ENCODE measurements around the gene NFX1. TPM values are rescaled to one million over a fixed set of nuclear protein-coding genes. Genes with fewer than 3 reads are reported as not detected.
A peak's percentile ranks its signal among the peaks of the same experiment; 100 is the strongest.

The NFX1 gene
- total and polyA plus RNA-seq, 2 donors (not counting 1 experiment from before 2014, with no cell fraction given), result 67.6 to 76.3 TPM

DNA sequence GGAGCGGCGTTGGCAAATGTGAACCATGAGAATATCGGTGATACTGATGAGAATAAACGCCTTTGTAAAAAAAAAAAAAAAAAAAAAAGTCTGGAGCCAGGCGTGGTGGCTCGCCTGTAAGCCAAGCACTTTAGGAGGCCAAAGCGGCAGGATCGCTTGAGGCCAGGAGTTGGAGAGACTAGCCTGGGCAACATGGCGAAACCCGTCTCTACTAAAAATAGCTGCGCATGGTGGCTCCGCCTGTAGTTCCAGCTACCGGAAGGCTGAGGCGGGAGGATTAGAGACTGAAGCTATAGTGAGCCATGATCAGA is 425 bp upstream of the NFX1 start:
- H3K36me3 ChIP-seq (replicated peaks in 1 of 2; ENCODE audit: control extremely low read depth in 1 of 2, control insufficient read depth in 1 of 2, extremely low read depth in 1 of 2, insufficient read depth in 2 of 2, low read length in 1 of 2), result peaks cover 3 to 31% of the 10 kb centered on the region in 2 experiments
- Mint-ChIP-seq H3K4me3 (peak overlapping the region; percentile 99), H3K4me1 (peaks cover 58% of the 10 kb centered on the region), H3K27me3 (no peaks in the 10 kb centered on the region), H3K27ac (peak overlapping the region; percentile 100), H3K9me3 (ENCODE audit: insufficient read depth) (no peaks in the 10 kb centered on the region)
- H3K79me2 ChIP-seq (ENCODE audit: control insufficient read depth, insufficient read depth, low read length), result peaks cover 44% of the 10 kb centered on the region
- H2AFZ ChIP-seq (ENCODE audit: insufficient read depth, low read depth, low read length, poor library complexity, severe bottlenecking), result peak overlapping the region; percentile 75
- no peaks in the 10 kb centered on the region for H4K20me1 ChIP-seq (ENCODE audit: control insufficient read depth, insufficient read depth, low read length, poor library complexity, severe bottlenecking)
- peak overlapping the region; percentile 91 for H3K9ac ChIP-seq (ENCODE audit: low read length)
- no peaks in the 10 kb centered on the region for H3K9me3 ChIP-seq (ENCODE audit: control extremely low read depth in 1 of 3, control insufficient read depth in 2 of 3, insufficient read depth in 1 of 3, low read length in 2 of 3)
- ATAC-seq (ENCODE audit: low read depth) (no peak), DNase-seq (no peak)
- peak overlapping the region; percentile 99 to 100 for H3K27ac ChIP-seq (ENCODE audit: low read length in 2 of 2)
- intact Hi-C loops (cut with micrococcal nuclease), result loop anchor here (1.0 to 10.0 kb wide), 8 partner anchors 26 to 735 kb away; partner anchors contain the start of genes B4GALT1, BAG1, DNAJA1 and NOL6
- TF ChIP-seq EZH2 (IDR thresholded peaks at IDR 0.05; ENCODE audit: borderline replicate concordance, insufficient read depth, low read depth, low read length, poor library complexity, severe bottlenecking), result no peak
- TF ChIP-seq, protein P1, sequence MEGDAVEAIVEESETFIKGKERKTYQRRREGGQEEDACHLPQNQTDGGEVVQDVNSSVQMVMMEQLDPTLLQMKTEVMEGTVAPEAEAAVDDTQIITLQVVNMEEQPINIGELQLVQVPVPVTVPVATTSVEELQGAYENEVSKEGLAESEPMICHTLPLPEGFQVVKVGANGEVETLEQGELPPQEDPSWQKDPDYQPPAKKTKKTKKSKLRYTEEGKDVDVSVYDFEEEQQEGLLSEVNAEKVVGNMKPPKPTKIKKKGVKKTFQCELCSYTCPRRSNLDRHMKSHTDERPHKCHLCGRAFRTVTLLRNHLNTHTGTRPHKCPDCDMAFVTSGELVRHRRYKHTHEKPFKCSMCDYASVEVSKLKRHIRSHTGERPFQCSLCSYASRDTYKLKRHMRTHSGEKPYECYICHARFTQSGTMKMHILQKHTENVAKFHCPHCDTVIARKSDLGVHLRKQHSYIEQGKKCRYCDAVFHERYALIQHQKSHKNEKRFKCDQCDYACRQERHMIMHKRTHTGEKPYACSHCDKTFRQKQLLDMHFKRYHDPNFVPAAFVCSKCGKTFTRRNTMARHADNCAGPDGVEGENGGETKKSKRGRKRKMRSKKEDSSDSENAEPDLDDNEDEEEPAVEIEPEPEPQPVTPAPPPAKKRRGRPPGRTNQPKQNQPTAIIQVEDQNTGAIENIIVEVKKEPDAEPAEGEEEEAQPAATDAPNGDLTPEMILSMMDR (IDR thresholded peaks at IDR 0.05), result no peak
- 1% methylated on average over 13 of the region's 14 CpGs for WGBS (ENCODE audit: insufficient coverage)
- peaks cover 39 to 53% of the 10 kb centered on the region in 2 donors for H3K4me1 ChIP-seq (ENCODE audit: control insufficient read depth in 2 of 2, insufficient read depth in 2 of 2, low read length in 2 of 2)
- peak overlapping the region; percentile 82 for H3K4me2 ChIP-seq (replicated peaks; ENCODE audit: low read depth, low read length, poor library complexity, severe bottlenecking)
- peak overlapping the region; percentile 69 to 98 (median 86) for H3K4me3 ChIP-seq (ENCODE audit: control extremely low read depth in 1 of 5, extremely low read depth in 1 of 5, insufficient read depth in 1 of 5, low read depth in 2 of 5, low read length in 4 of 5)
- ChIA-PET POLR2A (interaction anchor here (0.6 to 1.6 kb wide), 15 partner anchors 9 to 809 kb away, joined by 3 to 15 read pairs (median 8); partner anchors contain the start of genes APTX, B4GALT1, BAG1 and CHMP5), CTCF (interaction anchor here (0.7 to 1.4 kb wide), 11 partner anchors 9 to 184 kb away, joined by 3 to 5 read pairs (median 3); partner anchors contain the start of genes AQP3, B4GALT1 and NOL6)
- H3K27me3 ChIP-seq (replicated peaks in 1 of 4; ENCODE audit: control extremely low read depth in 1 of 4, control insufficient read depth in 3 of 4, insufficient read depth in 4 of 4, low read length in 3 of 4), result no peaks in the 10 kb centered on the region

DNA sequence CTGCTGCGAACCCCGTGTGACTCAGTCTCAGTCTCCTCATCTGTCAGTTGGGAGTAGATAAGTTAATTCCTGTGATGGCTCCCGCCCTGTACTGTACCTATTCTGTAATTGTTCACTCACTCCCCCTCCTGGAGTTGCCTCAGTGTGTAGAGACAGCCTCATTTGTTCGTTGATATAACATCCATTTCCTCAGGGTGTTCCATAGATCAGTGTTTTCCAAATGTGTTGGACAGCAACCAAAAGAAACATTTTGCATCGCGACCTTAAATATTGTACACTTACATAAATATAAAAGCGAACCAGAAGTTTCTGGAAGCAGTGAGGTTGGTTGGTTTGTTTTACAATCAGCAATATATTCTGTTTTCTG is 698 bp downstream of the NFX1 start:
- no peaks in the 10 kb centered on the region for H3K9me3 Mint-ChIP-seq (ENCODE audit: insufficient read depth)
- ChIA-PET POLR2A (interaction anchor here (1.3 to 1.6 kb wide), 3 partner anchors 13 to 289 kb away, joined by 4 to 10 read pairs (median 5); partner anchors contain the start of genes APTX, BAG1 and CHMP5), CTCF (interaction anchor here (1.1 to 1.4 kb wide), 4 partner anchors 148 to 183 kb away, joined by 3 to 4 read pairs (median 3); partner anchors contain the start of genes AQP3 and NOL6)
- Histone ChIP-seq H3K27ac (ENCODE audit: low read length in 2 of 2) (peak overlapping the region; percentile 99 to 100), H3K4me2 (replicated peaks; ENCODE audit: low read depth, low read length, poor library complexity, severe bottlenecking) (peak overlapping the region; percentile 82), H2AFZ (ENCODE audit: insufficient read depth, low read depth, low read length, poor library complexity, severe bottlenecking) (peak overlapping the region; percentile 75), H3K36me3 (replicated peaks in 1 of 2; ENCODE audit: control extremely low read depth in 1 of 2, control insufficient read depth in 1 of 2, extremely low read depth in 1 of 2, insufficient read depth in 2 of 2, low read length in 1 of 2) (peaks cover 3 to 34% of the 10 kb centered on the region in 2 experiments), H3K9me3 (ENCODE audit: control extremely low read depth in 1 of 3, control insufficient read depth in 2 of 3, insufficient read depth in 1 of 3, low read length in 2 of 3) (no peaks in the 10 kb centered on the region), H3K27me3 (replicated peaks in 1 of 4; ENCODE audit: control extremely low read depth in 1 of 4, control insufficient read depth in 3 of 4, insufficient read depth in 4 of 4, low read length in 3 of 4) (no peaks in the 10 kb centered on the region), H4K20me1 (ENCODE audit: control insufficient read depth, insufficient read depth, low read length, poor library complexity, severe bottlenecking) (no peaks in the 10 kb centered on the region), H3K4me3 (ENCODE audit: control extremely low read depth in 1 of 5, extremely low read depth in 1 of 5, insufficient read depth in 1 of 5, low read depth in 2 of 5, low read length in 4 of 5) (peak overlapping the region; percentile 31 to 98 (median 84)), H3K9ac (ENCODE audit: low read length) (peak overlapping the region; percentile 91), H3K4me1 (ENCODE audit: control insufficient read depth in 2 of 2, insufficient read depth in 2 of 2, low read length in 2 of 2) (peaks cover 49 to 64% of the 10 kb centered on the region in 2 donors), H3K79me2 (ENCODE audit: control insufficient read depth, insufficient read depth, low read length) (peaks cover 55% of the 10 kb centered on the region)
- no peaks in the 10 kb centered on the region for H3K27me3 Mint-ChIP-seq
- peak overlapping the region; percentile 99 for H3K4me3 Mint-ChIP-seq
- no peak for TF ChIP-seq EZH2 (IDR thresholded peaks at IDR 0.05; ENCODE audit: borderline replicate concordance, insufficient read depth, low read depth, low read length, poor library complexity, severe bottlenecking)
- TF ChIP-seq, protein P1 (IDR thresholded peaks at IDR 0.05), result no peak
- peak overlapping the region; percentile 100 for H3K27ac Mint-ChIP-seq
- peaks cover 67% of the 10 kb centered on the region for H3K4me1 Mint-ChIP-seq
- no peak for DNase-seq
- no peak for ATAC-seq (ENCODE audit: low read depth)
- 0% methylated on average over 3 of the region's 7 CpGs for WGBS (ENCODE audit: insufficient coverage)
- intact Hi-C loops (cut with micrococcal nuclease), result loop anchor here (10.0 kb wide), 4 partner anchors 126 to 736 kb away; partner anchors contain the start of genes B4GALT1, SMIM27, SMU1 and TOPORS
